Measurements from ENCODE around the gene NCLN. TPM values are rescaled to one million over a fixed set of nuclear protein-coding genes. Genes with fewer than 3 reads are reported as not detected.
A peak's percentile ranks its signal among the peaks of the same experiment; 100 is the strongest.

NCLN gene
- total RNA-seq, 1 experiment from 2014 or later: 39.8 TPM

- peak in 1 of 2 experiments; percentile 9 for DNase-seq
- Histone ChIP-seq H3K36me3 (no peaks in the 10 kb centered on the region), H3K27me3 (no peaks in the 10 kb centered on the region), H3K4me1 (no peaks in the 10 kb centered on the region), H3K9me3 (replicated peaks) (no peaks in the 10 kb centered on the region), H3K27ac (no peak overlapping the region), H3K4me3 (no peak overlapping the region)
These were observed 67.5 kb downstream of the NCLN start for GRCh38 chr19:3253270-3253669.

GRCh38 chr19:3254520-3254919 lies 68.8 kb downstream of the NCLN start:
- Histone ChIP-seq H3K9me3 (replicated peaks) (no peaks in the 10 kb centered on the region), H3K4me3 (no peak overlapping the region), H3K27ac (no peak overlapping the region), H3K4me1 (no peaks in the 10 kb centered on the region), H3K27me3 (no peaks in the 10 kb centered on the region), H3K36me3 (no peaks in the 10 kb centered on the region)
- DNase-seq: no peak

GRCh38 chr19:3257071-3257470 lies 71.3 kb downstream of the NCLN start:
- Histone ChIP-seq H3K27ac (no peak overlapping the region), H3K4me1 (no peaks in the 10 kb centered on the region), H3K36me3 (no peaks in the 10 kb centered on the region)

More at GRCh38 chr19:3257071-3257470, 71.3 kb downstream of the NCLN start:
- H3K4me3 ChIP-seq: no peak overlapping the region
- DNase-seq: no peak
- no peaks in the 10 kb centered on the region for H3K27me3 ChIP-seq
- no peaks in the 10 kb centered on the region for H3K9me3 ChIP-seq (replicated peaks)

Other genes with a start within 250 kb of the NCLN start
- gene ZNF77, start 241.0 kb upstream of the NCLN start, total RNA-seq (2014; rRNA removed; shearing (Covaris generic)): 14.1 and 17.3 TPM in 2 replicates
- 2.6 TPM in 2 replicates for gene TLE6, start 208.4 kb upstream of the NCLN start, total RNA-seq (2014; rRNA removed; shearing (Covaris generic))
- gene TLE2, start 156.7 kb upstream of the NCLN start, total RNA-seq (2014; rRNA removed; shearing (Covaris generic)): 3.7 and 4.7 TPM in 2 replicates
- 313 and 320 TPM in 2 replicates for gene TLE5, start 123.4 kb upstream of the NCLN start, total RNA-seq (2014; rRNA removed; shearing (Covaris generic))
- 35.8 and 40.1 TPM in 2 replicates for gene GNA11, start 91.6 kb upstream of the NCLN start, total RNA-seq (2014; rRNA removed; shearing (Covaris generic))
- 0.13 and 0.59 TPM in 2 replicates for gene GNA15, start 49.9 kb upstream of the NCLN start, total RNA-seq (2014; rRNA removed; shearing (Covaris generic))
- gene S1PR4, start 7.2 kb upstream of the NCLN start, total RNA-seq (2014; rRNA removed; shearing (Covaris generic)): not detected in 2 replicates
- gene CELF5, start 38.7 kb downstream of the NCLN start, total RNA-seq (2014; rRNA removed; shearing (Covaris generic)): not detected in 2 replicates
- 15.1 and 16.4 TPM in 2 replicates for gene NFIC, start 180.7 kb downstream of the NCLN start, total RNA-seq (2014; rRNA removed; shearing (Covaris generic))

Measured in SJCRH30 (cell line).